HG02870 (cell line): ENCODE results near the gene MRGPRX4.

Experiments
- ATAC-seq: cut with Tn5 transposase; IDR thresholded peaks from one replicate; pipeline ENCODE4 v1.9.1; 2021; ENCODE audit warnings: mild to moderate bottlenecking, moderate library complexity; ENCODE audit not compliant: unreplicated experiment

MRGPRX4 gene

GRCh38 chr11:18204771-18205170, 32.1 kb downstream of the MRGPRX4 start:
- no peak for ATAC-seq

GRCh38 chr11:18209058-18209457, 36.4 kb downstream of the MRGPRX4 start:
- no peak for ATAC-seq

GRCh38 chr11:18221274-18221876, 48.7 kb downstream of the MRGPRX4 start:
- no peak for ATAC-seq

- ATAC-seq, result no peak
Observed at GRCh38 chr11:18222814-18223421, 50.3 kb downstream of the MRGPRX4 start.
